ENCODE data around the gene RNF5.

DNA sequence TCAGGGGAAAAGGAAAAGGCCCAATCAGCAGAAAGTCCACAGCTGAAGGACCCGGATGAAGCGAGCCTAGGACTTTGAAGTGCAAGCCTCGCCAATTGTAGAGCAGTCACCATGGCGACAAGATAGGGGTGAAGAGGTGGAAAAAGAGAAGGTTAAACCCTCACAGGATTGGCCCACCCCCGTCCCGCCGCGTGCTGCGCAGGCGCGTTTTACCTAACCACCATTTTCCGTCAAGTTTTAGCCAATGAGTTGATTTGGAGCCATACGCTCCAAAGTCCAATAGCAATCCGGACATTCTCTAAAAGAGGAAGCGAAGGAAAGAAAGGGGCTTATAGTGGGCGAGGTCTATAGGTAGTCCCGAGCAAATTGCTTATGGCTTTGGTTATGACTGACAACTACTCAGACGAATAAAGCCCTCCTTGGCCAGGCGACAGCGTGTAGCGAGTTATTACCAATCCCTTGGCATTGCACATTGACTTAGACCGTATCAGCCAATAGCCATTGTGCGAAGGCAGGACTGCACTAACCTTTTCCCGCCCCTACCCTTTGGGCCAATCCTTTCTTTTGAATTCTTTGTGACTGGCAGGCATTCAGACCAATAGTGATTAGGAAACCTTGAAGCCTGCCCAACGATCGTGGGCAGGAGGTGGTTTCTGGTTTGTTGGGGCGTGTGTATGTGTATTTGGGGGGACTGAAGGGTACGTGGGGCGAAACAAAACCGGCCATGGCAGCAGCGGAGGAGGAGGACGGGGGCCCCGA, at the start of gene RNF5:
- TF ChIP-seq RFX5 (IDR thresholded peaks at IDR 0.05; ENCODE audit: low read depth, low read length) (no peak), POLR2A (IDR thresholded peaks at IDR 0.05; ENCODE audit: low read depth, low read length) (peak; percentile 23; the same call in 1 of the 2 replicates)
- TF ChIP-seq, protein P1, sequence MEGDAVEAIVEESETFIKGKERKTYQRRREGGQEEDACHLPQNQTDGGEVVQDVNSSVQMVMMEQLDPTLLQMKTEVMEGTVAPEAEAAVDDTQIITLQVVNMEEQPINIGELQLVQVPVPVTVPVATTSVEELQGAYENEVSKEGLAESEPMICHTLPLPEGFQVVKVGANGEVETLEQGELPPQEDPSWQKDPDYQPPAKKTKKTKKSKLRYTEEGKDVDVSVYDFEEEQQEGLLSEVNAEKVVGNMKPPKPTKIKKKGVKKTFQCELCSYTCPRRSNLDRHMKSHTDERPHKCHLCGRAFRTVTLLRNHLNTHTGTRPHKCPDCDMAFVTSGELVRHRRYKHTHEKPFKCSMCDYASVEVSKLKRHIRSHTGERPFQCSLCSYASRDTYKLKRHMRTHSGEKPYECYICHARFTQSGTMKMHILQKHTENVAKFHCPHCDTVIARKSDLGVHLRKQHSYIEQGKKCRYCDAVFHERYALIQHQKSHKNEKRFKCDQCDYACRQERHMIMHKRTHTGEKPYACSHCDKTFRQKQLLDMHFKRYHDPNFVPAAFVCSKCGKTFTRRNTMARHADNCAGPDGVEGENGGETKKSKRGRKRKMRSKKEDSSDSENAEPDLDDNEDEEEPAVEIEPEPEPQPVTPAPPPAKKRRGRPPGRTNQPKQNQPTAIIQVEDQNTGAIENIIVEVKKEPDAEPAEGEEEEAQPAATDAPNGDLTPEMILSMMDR (conservative IDR thresholded peaks at IDR 0.05; ENCODE audit: low read depth, low read length) = no peak

Measured in IMR-90 (cell line).